ENCODE measurements around the gene TES.
"Not testable (repeated sequence)": the region's sequence is repeated elsewhere in the genome, so short reads cannot be mapped to it uniquely, and the experiment has no call there.

TES gene

DNA sequence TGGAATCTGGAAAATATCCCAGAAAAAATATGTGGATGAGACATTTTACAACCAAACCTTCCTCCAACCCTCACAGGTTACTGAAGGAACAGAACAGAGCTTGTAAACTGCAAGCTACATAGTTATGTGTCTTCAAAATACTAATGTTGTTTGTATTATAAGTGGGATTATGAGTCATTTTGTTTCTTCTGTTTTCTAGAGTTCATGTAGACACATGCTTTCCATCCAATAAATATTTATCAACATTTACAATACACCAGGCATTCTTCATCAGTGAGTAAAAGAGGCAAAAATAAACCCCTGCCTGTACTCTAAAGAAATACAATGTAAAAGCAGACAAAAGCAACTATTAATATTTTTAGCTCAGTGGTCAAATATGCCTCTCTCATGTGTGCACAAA, 38.0 kb upstream of the TES start:
- H3K4me3 ChIP-seq (ENCODE audit: low read depth in 1 of 2, low read length in 1 of 2), result no peak overlapping the region
- no peak for TF ChIP-seq CTCF (IDR thresholded peaks at IDR 0.05)

DNA sequence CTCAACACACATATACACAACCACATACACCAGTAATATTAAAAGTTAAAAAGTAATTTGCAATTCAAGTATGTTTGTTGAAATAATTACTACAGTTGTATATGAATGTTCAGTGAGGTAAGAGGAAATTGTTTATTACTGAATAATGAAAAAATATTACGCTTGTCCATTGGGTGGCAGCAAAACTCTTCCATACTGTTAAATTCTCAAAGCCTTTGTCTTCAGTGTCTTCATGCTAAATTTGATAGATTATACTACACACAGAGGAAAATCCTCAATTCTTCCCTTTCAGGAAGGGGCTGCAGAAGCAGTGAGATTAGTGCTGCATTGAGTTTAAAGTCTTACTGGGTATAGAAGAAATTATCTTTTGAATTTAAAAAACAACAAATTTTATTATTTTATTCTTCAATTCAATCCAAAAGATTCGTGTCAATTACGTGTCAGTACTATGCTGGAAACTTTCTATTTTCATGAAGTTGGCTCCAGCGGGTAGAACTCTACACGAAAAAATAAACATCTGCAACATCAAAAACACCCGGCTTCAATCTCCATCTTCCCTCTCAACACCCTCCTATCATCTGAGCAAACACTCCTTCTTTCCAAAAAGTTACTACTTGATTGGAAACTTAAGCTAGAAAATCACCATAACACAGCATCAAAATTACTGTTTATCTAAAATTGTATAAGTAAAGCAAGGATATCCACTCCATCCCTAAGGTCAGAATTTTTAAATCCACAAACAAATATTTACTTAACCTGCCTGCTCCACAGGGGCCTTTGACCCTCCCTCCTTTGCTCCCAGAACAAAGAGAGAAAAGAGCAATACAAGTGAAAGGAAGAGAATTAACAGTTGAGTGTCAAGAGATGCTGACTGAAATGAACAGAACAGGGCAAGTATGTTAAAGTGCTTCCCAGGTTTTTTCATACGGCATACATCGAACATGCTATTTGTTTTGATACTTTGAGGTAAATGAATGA, 37.0 kb upstream of the TES start:
- Histone ChIP-seq H3K9me3 (no peaks in the 10 kb centered on the region), H3K4me1 (ENCODE audit: control insufficient read depth in 1 of 2, insufficient read depth in 1 of 2, low read depth in 1 of 2, low read length in 1 of 2) (no peaks in the 10 kb centered on the region), H3K27ac (no peak overlapping the region), H3K27me3 (peaks cover 7% of the 10 kb centered on the region), H3K4me3 (ENCODE audit: low read depth in 1 of 2, low read length in 1 of 2) (no peak overlapping the region), H3K36me3 (no peaks in the 10 kb centered on the region)
- TF ChIP-seq CTCF (IDR thresholded peaks at IDR 0.05), result peak; percentile 20

More for the DNA sequence above, 38.0 kb upstream of the TES start:
- Histone ChIP-seq H3K36me3 (no peaks in the 10 kb centered on the region), H3K9me3 (no peaks in the 10 kb centered on the region), H3K4me1 (ENCODE audit: control insufficient read depth in 1 of 2, insufficient read depth in 1 of 2, low read depth in 1 of 2, low read length in 1 of 2) (peaks cover 2% of the 10 kb centered on the region in 2 experiments), H3K27ac (no peak overlapping the region), H3K27me3 (peaks cover 7% of the 10 kb centered on the region)

DNA sequence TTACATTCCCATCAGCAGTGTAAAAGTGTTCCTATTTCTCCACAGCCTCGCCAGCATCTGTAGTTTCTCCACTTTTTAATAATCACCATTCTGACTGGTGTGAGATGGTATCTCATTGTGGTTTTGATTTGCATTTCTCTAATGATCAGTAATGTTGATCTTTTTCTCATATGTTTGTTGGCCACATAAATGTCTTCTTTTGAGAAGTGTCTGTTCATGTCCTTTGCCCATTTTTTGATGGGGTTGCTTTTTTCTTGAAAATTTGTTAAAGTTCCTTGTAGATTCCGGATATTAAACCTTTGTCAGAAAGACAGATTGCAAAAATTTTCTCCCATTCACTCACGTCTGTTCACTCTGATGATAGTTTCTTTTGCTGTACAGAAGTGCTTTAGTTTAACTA, 35.2 kb upstream of the TES start:
- not testable (repeated sequence) for H3K27me3 ChIP-seq; H3K27ac ChIP-seq; H3K36me3 ChIP-seq; H3K4me1 ChIP-seq (ENCODE audit: control insufficient read depth in 1 of 2, insufficient read depth in 1 of 2, low read depth in 1 of 2, low read length in 1 of 2); H3K9me3 ChIP-seq; H3K4me3 ChIP-seq (ENCODE audit: low read depth in 1 of 2, low read length in 1 of 2)

- Histone ChIP-seq H3K36me3 (no peaks in the 10 kb centered on the region), H3K27ac (no peak overlapping the region), H3K4me3 (ENCODE audit: low read depth in 1 of 2, low read length in 1 of 2) (no peak overlapping the region), H3K27me3 (peaks cover 7% of the 10 kb centered on the region), H3K4me1 (ENCODE audit: control insufficient read depth in 1 of 2, insufficient read depth in 1 of 2, low read depth in 1 of 2, low read length in 1 of 2) (no peaks in the 10 kb centered on the region), H3K9me3 (no peaks in the 10 kb centered on the region)
- TF ChIP-seq CTCF (IDR thresholded peaks at IDR 0.05), result no peak
Measured at GRCh38 chr7:116176226-116176625, 34.1 kb upstream of the TES start.

DNA sequence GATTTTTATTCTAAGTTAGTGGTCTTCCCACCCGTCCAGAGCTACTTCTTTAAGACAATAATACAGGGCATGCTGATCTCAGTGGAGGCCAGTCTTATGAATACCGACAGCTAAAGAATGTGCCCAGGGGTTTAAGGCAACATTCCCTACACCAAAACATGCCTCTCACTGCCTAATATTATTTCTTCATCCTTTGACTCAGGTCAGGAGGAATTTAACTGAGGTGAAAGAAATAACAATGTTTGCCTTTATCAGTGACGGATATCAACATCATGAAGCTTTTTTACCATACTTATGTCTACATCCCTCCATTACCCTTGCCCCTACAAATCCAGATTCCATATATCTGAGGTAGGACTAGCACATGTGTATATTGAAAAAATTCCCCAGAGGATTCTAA, 33.3 kb upstream of the TES start:
- H3K4me3 ChIP-seq (ENCODE audit: low read depth in 1 of 2, low read length in 1 of 2), result no peak overlapping the region
- no peaks in the 10 kb centered on the region for H3K27me3 ChIP-seq
- H3K27ac ChIP-seq, result no peak overlapping the region
- no peaks in the 10 kb centered on the region for H3K4me1 ChIP-seq (ENCODE audit: control insufficient read depth in 1 of 2, insufficient read depth in 1 of 2, low read depth in 1 of 2, low read length in 1 of 2)
- TF ChIP-seq CTCF (IDR thresholded peaks at IDR 0.05), result no peak
- H3K9me3 ChIP-seq, result no peaks in the 10 kb centered on the region
- no peaks in the 10 kb centered on the region for H3K36me3 ChIP-seq

DNA sequence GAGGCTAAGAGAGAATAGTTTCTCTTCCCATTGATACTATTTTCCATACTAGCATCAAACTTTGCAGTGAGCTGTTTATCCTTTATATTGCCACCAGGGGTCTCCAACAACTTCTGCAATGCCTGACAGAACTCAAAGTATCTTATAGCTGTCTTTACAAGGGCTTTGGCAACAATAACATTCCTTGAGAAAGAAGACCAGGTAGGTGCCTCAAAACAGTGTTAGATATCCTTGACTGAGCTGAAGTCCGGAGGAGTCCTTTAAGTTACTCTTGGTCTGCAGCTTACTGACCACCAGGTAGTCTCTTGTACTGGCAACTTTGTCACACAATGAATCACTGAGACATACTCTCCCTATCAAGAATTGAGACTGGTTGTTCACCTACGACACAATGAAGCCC, 30.0 kb upstream of the TES start:
- Histone ChIP-seq H3K4me1 (ENCODE audit: control insufficient read depth in 1 of 2, insufficient read depth in 1 of 2, low read depth in 1 of 2, low read length in 1 of 2) (no peaks in the 10 kb centered on the region), H3K4me3 (ENCODE audit: low read depth in 1 of 2, low read length in 1 of 2) (no peak overlapping the region), H3K27ac (no peak overlapping the region), H3K36me3 (no peaks in the 10 kb centered on the region), H3K27me3 (no peaks in the 10 kb centered on the region), H3K9me3 (no peaks in the 10 kb centered on the region)
- TF ChIP-seq CTCF (IDR thresholded peaks at IDR 0.05), result no peak
